K562 (cell line): ENCODE measurements around the gene E2F7. TPM values are rescaled to one million over a fixed set of nuclear protein-coding genes. Genes with fewer than 3 reads are reported as not detected.

ENCODE experiments used
- ARID1B ChIP-seq: fragments of 450-650 bp; IDR thresholded peaks from 2 replicates; pipeline ENCODE4 v1.6.1; 2016; ENCODE audit warnings: antibody characterized with exemption, mild to moderate bottlenecking, inconsistent platforms
- CEBPB ChIP-seq: fragments of 450-650 bp; IDR thresholded peaks from 2 replicates; pipeline ENCODE4 v1.6.1; 2016; ENCODE audit warnings: missing genetic modification characterization, missing compliant biosample characterization
- CHD4 ChIP-seq: fragments of 200-600 bp; sonication (generic); IDR thresholded peaks from 3 replicates; pipeline ENCODE4 v1.6.1; 2012; ENCODE audit warnings: low read depth, mild to moderate bottlenecking, mixed read lengths, low read length, inconsistent platforms; ENCODE audit not compliant: insufficient read depth, insufficient replicate concordance, poor library complexity, severe bottlenecking
- CXXC5 ChIP-seq: fragments of 250-450 bp; sonication (Bioruptor Pico); IDR thresholded peaks from 2 replicates; pipeline ENCODE4 v1.8.0; 2022; ENCODE audit warnings: inconsistent platforms, mild to moderate bottlenecking, moderate library complexity
- ESRRA ChIP-seq: fragments of 450-650 bp; IDR thresholded peaks from 2 replicates; pipeline ENCODE4 v1.6.1; 2014; ENCODE audit warnings: low read depth, mild to moderate bottlenecking, moderate library complexity, borderline replicate concordance
- EWSR1 ChIP-seq: fragments of 450-650 bp; IDR thresholded peaks from 2 replicates; pipeline ENCODE4 v1.6.1; 2018; ENCODE audit warnings: borderline replicate concordance, mild to moderate bottlenecking, low read depth, moderate library complexity; ENCODE audit not compliant: partially characterized antibody
- KDM2B ChIP-seq: fragments of 250-450 bp; sonication (Bioruptor Pico); IDR thresholded peaks from 2 replicates; pipeline ENCODE4 v1.8.0; 2021; ENCODE audit warnings: mild to moderate bottlenecking, moderate library complexity
- MTA2 ChIP-seq: fragments of 450-650 bp; IDR thresholded peaks from 2 replicates; pipeline ENCODE4 v1.6.1; 2016; ENCODE audit warnings: low read depth
- PHB2 ChIP-seq: fragments of 450-650 bp; IDR thresholded peaks from 2 replicates; pipeline ENCODE4 v1.6.1; 2017; ENCODE audit warnings: low read depth
- PHF8 ChIP-seq: fragments of 200-600 bp; sonication (generic); IDR thresholded peaks from 2 replicates; pipeline ENCODE4 v1.6.1; 2012; ENCODE audit warnings: mixed run types, mild to moderate bottlenecking, inconsistent platforms, low read length, moderate library complexity, borderline replicate concordance
- PML ChIP-seq: IDR thresholded peaks from 2 replicates; pipeline ENCODE4 v1.6.1; 2012; ENCODE audit warnings: low read length, inconsistent platforms
- POLR2A ChIP-seq: fragments of 450-650 bp; conservative IDR thresholded peaks from 2 replicates; pipeline ENCODE4 v1.6.1; 2016
- PYGO2 ChIP-seq: fragments of 450-650 bp; IDR thresholded peaks from 2 replicates; pipeline ENCODE4 v1.6.1; 2016; ENCODE audit warnings: mild to moderate bottlenecking, missing genetic modification characterization, moderate library complexity, missing compliant biosample characterization
- RB1 ChIP-seq: fragments of 450-650 bp; IDR thresholded peaks from 2 replicates; pipeline ENCODE4 v1.6.1; 2017; ENCODE audit warnings: low read depth, mild to moderate bottlenecking
- RBFOX2 ChIP-seq: fragments of 200-400 bp; formaldehyde crosslinking; IDR thresholded peaks from 2 replicates; pipeline ENCODE4 v1.6.1; 2017; ENCODE audit warnings: low read depth, mild to moderate bottlenecking, low read length, moderate library complexity
- RBM17 ChIP-seq: fragments of 200-400 bp; formaldehyde crosslinking; IDR thresholded peaks from 2 replicates; pipeline ENCODE4 v1.6.1; 2017; ENCODE audit warnings: low read depth, mild to moderate bottlenecking, low read length, borderline replicate concordance
- TBL1XR1 ChIP-seq, 2 experiments: IDR thresholded peaks; 2 replicates each; pipeline ENCODE4 v1.6.1; 2012; ENCODE audit warnings: improper control_type of control experiment in 2 of 2, low read length in 2 of 2, mild to moderate bottlenecking in 1 of 2
- ZBED1 ChIP-seq: IDR thresholded peaks from 2 replicates; pipeline ENCODE4 v1.6.1; 2014
- ZNF57 ChIP-seq: fragments of 450-650 bp; formaldehyde crosslinking; IDR thresholded peaks from 2 replicates; pipeline ENCODE4 v1.4.0; 2020; ENCODE audit warnings: mild to moderate bottlenecking, moderate library complexity
- ZNF668 ChIP-seq: fragments of 250-450 bp; sonication (Bioruptor Pico); IDR thresholded peaks from 2 replicates; pipeline ENCODE4 v1.8.0; 2022; ENCODE audit warnings: mild to moderate bottlenecking, inconsistent platforms
- polyA plus RNA-seq, 8 experiments: library from polyadenylated mRNA; depleted of rRNA in 4 of 8; stranded (reverse) in 5 of 8; unstranded in 3 of 8; fragments of >200 nt; fragmentation: Nextera tagmentation in 2 of 8; fragmentation: Illumina TruSeq in 1 of 8; extraction: Ambion mirVana in 2 of 8; extraction: Trizol in 1 of 8; gene quantifications; 2 replicates each; pipeline versions ENCODE4 v1.2.1 to v1.2.3, GENCODE V29; 2011 to 2014; ENCODE audit warnings: inconsistent platforms in 1 of 8, missing spikeins in 1 of 8
- total RNA-seq, 7 experiments: library from RNA; depleted of rRNA in 6 of 7; stranded (reverse); fragments of >200 nt in 6 of 7; fragmentation: Illumina TruSeq in 2 of 7; extraction: Trizol in 2 of 7; gene quantifications; 2 replicates each; pipeline versions ENCODE4 v1.2.1 to v1.2.3, GENCODE V29; 2011 to 2021; ENCODE audit warnings: low replicate concordance in 1 of 7
- TF ChIP-seq, protein P1 (sequence below): fragments of 450-650 bp; IDR thresholded peaks from 2 replicates; pipeline ENCODE4 v1.7.0; 2016; ENCODE audit warnings: borderline replicate concordance
- TF ChIP-seq, protein P2 (sequence below): fragments of 450-650 bp; formaldehyde crosslinking; IDR thresholded peaks from 2 replicates; pipeline ENCODE4 v1.4.0; 2022; ENCODE audit warnings: missing genetic modification characterization
- TF ChIP-seq, protein P3 (sequence below): sonication (generic); formaldehyde crosslinking; IDR thresholded peaks from 2 replicates; pipeline ENCODE4 v1.8.1; 2023; ENCODE audit warnings: mild to moderate bottlenecking, missing genetic modification reagents, moderate library complexity
- TF ChIP-seq, protein P4 (sequence below): fragments of 450-650 bp; formaldehyde crosslinking; conservative IDR thresholded peaks from 2 replicates; pipeline ENCODE4 v1.4.0; 2022; ENCODE audit warnings: mild to moderate bottlenecking, missing genetic modification characterization

The E2F7 gene
- total and polyA plus RNA-seq, 9 of the 15 experiments (the other 6 are each of a cell fraction or from before 2014, with no cell fraction given) = 3.4 to 13.6 (median 8.1) TPM

DNA sequence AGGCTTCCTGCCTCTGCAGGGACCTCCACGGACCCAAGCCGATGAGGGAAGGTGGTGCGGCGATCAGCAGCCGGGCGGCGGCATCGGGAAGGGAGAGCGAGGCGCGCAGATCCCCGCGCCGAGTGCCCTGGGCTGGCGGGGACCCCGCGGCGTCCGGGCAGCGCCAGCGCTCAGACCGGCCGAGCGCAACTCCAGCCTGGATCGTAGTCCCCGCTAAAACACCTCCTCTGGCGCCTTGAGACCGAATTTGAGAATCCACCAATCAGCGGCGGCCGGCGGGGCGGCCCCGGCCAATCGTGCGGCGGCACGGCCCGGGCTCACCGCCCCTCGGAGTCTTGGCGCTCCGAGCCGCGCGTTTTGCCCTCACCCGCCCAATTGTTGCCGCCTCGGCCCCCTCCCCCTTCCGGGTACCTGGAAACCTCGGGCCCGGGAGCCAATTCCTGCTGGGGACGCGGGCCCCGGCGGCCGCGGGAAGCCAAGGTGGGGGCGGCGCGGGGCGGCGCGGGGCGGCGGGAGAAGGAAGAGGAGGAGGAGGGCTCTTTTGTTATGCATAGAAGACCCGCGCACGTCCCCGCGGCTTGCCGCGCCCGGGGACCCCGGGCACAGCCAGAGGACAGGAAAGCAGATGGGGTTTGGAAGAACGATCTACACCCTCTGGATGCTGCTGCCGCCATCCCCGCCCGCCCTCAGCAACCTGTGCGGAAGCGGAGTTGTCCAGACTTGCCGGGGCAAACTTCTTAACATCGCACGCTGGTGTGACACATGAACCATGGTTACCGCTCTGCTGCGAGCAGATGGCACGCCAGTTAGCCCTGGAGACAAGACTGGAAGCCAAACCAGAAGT, at the start of gene E2F7 (continued):
- TF ChIP-seq PYGO2 (no peak), TBL1XR1 (IDR thresholded peaks at IDR 0.05; ENCODE audit: low read length in 2 of 2) (no peak), ESRRA (no peak; the same call in 1 of the 2 replicates), CHD4 (no peak), ZNF668 (CRISPR knock-in tag) (no peak), EWSR1 (no peak), RB1 (peak; percentile 50), CXXC5 (CRISPR knock-in tag) (peak; percentile 75; the same call in 1 of the 2 replicates), MTA2 (no peak), RBFOX2 (peak; percentile 96), PHB2 (no peak), ZBED1 (no peak), CEBPB (no peak), PML (peak; percentile 54; the same call in 1 of the 2 replicates), RBM17 (no peak), ARID1B (no peak), PHF8 (peak; percentile 86; the same call in 1 of the 2 replicates), ZNF57 (no peak), KDM2B (CRISPR knock-in tag) (no peak), POLR2A (peak; percentile 84)
- TF ChIP-seq, protein P1, sequence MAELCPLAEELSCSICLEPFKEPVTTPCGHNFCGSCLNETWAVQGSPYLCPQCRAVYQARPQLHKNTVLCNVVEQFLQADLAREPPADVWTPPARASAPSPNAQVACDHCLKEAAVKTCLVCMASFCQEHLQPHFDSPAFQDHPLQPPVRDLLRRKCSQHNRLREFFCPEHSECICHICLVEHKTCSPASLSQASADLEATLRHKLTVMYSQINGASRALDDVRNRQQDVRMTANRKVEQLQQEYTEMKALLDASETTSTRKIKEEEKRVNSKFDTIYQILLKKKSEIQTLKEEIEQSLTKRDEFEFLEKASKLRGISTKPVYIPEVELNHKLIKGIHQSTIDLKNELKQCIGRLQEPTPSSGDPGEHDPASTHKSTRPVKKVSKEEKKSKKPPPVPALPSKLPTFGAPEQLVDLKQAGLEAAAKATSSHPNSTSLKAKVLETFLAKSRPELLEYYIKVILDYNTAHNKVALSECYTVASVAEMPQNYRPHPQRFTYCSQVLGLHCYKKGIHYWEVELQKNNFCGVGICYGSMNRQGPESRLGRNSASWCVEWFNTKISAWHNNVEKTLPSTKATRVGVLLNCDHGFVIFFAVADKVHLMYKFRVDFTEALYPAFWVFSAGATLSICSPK = no peak
- TF ChIP-seq, protein P2, sequence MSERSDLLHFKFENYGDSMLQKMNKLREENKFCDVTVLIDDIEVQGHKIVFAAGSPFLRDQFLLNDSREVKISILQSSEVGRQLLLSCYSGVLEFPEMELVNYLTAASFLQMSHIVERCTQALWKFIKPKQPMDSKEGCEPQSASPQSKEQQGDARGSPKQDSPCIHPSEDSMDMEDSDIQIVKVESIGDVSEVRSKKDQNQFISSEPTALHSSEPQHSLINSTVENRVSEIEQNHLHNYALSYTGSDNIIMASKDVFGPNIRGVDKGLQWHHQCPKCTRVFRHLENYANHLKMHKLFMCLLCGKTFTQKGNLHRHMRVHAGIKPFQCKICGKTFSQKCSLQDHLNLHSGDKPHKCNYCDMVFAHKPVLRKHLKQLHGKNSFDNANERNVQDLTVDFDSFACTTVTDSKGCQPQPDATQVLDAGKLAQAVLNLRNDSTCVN (CRISPR knock-in tag) = no peak
- TF ChIP-seq, protein P3, sequence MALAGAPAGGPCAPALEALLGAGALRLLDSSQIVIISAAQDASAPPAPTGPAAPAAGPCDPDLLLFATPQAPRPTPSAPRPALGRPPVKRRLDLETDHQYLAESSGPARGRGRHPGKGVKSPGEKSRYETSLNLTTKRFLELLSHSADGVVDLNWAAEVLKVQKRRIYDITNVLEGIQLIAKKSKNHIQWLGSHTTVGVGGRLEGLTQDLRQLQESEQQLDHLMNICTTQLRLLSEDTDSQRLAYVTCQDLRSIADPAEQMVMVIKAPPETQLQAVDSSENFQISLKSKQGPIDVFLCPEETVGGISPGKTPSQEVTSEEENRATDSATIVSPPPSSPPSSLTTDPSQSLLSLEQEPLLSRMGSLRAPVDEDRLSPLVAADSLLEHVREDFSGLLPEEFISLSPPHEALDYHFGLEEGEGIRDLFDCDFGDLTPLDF (CRISPR knock-in tag) = no peak
- TF ChIP-seq, protein P4, sequence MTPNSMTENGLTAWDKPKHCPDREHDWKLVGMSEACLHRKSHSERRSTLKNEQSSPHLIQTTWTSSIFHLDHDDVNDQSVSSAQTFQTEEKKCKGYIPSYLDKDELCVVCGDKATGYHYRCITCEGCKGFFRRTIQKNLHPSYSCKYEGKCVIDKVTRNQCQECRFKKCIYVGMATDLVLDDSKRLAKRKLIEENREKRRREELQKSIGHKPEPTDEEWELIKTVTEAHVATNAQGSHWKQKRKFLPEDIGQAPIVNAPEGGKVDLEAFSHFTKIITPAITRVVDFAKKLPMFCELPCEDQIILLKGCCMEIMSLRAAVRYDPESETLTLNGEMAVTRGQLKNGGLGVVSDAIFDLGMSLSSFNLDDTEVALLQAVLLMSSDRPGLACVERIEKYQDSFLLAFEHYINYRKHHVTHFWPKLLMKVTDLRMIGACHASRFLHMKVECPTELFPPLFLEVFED (CRISPR knock-in tag) = no peak
